Activated naive CD4-positive, alpha-beta T cell treated with anti-CD3 and anti-CD28 coated beads, Interleukin-2, amount 50 U/mL, for 72 hours (primary cell): Measurements from ENCODE around the gene OR2W1. TPM values are rescaled to one million over a fixed set of nuclear protein-coding genes. Genes with fewer than 3 reads are reported as not detected.

Source experiments
- ATAC-seq, 2 donors: fragments of 150-1000 bp; cut with Tn5 transposase; 2 replicates each; pipeline ENCODE4 v1.10.0; 2021; ENCODE audit warnings: mild to moderate bottlenecking in 2 of 2, moderate library complexity in 2 of 2
- DNase-seq, 2 donors: peaks; one replicate each; pipeline ENCODE4 v3.0.0; 2021 to 2022; ENCODE audit warnings: low spot score in 2 of 2
- H3K27ac Mint-ChIP-seq, 2 donors: one replicate each; pipeline ENCODE4 v1.8.0; 2022; ENCODE audit warnings: mild to moderate bottlenecking in 2 of 2, mixed read lengths in 2 of 2
- H3K36me3 Mint-ChIP-seq, 2 donors: one replicate each; pipeline ENCODE4 v1.8.0; 2022; ENCODE audit warnings: mixed read lengths in 2 of 2
- H3K9me3 Mint-ChIP-seq, 2 donors: one replicate each; pipeline ENCODE4 v1.8.0; 2022; ENCODE audit warnings: mixed read lengths in 2 of 2
- total RNA-seq, 2 donors: library from RNA; stranded (reverse); gene quantifications; one replicate each; pipeline ENCODE4 v1.2.3, GENCODE V29; 2022

The OR2W1 gene
- total RNA-seq, 2 donors from 2014 or later, result not detected

DNA sequence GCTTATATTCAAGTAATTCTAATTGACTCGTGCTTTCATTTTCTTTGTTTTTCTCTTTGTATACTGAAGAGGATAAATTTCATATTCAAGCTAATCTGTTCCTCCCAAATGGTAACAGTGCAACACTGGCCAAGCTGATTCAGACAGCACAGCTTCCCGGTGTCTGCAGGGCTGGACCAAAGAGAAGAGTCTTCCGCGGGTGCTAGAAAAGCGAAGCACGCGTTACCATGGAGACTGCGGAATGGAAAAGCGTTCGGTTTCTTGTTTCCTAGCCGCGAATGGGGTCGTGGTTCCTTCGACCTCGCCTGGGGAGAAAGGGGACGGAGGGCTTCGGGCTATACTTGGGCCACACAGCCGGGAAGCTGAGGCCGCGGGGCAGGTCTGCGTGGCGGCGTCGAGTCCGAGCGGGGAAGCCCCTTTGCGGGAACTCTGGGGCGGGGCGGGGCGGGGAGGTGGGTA, 33.7 kb downstream of the OR2W1 start:
- DNase-seq, result peak in 1 of 2 donors; percentile 33
- peaks cover 8 to 12% of the 10 kb centered on the region in 2 donors for H3K36me3 Mint-ChIP-seq
- H3K27ac Mint-ChIP-seq, result peak overlapping the region in 1 of 2 donors; percentile 72
- peak; percentile 68 to 79 for ATAC-seq
- no peaks in the 10 kb centered on the region for H3K9me3 Mint-ChIP-seq

DNA sequence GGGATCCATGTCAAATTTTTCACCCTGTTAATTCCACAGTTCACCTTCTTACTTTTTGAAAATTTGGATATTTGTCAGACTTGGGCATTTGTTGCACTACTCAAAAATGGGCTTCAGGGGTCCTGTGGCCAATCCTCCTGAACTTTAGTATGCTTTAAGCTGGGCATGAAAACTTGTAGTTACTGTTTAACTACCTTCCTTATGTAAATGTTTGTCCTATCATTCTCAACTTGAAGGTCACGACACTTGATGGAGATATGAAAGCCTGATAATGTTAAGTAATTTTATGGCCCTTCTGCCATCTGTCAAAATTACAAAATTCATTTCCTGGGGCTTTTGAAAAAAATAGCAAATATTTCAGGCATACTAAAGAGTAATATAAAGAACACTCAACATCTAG, 35.6 kb downstream of the OR2W1 start:
- peaks cover 6 to 7% of the 10 kb centered on the region in 2 donors for H3K9me3 Mint-ChIP-seq
- H3K36me3 Mint-ChIP-seq, result peaks cover 0 to 18% of the 10 kb centered on the region in 2 donors
- no peak for DNase-seq
- no peak for ATAC-seq
- no peak overlapping the region for H3K27ac Mint-ChIP-seq

DNA sequence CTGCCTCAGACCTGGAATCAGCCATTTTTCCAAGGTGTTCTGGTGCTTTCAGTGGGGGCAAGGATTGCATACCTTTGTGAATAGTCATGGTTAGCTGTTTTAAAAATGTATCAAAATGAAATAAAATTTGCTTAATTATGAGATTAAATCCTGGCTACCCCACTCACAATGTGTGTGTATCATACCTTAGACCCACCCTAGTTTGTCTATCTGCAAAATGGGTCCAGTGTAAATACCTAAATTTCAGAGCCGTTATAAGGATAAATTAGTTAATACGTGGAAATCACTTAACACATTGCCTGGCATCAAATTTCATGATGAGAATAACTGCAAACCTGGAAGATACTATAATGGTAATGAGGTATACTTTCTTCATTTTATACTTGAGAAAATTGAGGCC, 36.9 kb downstream of the OR2W1 start:
- DNase-seq, result no peak
- Mint-ChIP-seq H3K27ac (no peak overlapping the region), H3K9me3 (peaks cover 6 to 9% of the 10 kb centered on the region in 2 donors), H3K36me3 (peaks cover 0 to 18% of the 10 kb centered on the region in 2 donors)
- no peak for ATAC-seq

DNA sequence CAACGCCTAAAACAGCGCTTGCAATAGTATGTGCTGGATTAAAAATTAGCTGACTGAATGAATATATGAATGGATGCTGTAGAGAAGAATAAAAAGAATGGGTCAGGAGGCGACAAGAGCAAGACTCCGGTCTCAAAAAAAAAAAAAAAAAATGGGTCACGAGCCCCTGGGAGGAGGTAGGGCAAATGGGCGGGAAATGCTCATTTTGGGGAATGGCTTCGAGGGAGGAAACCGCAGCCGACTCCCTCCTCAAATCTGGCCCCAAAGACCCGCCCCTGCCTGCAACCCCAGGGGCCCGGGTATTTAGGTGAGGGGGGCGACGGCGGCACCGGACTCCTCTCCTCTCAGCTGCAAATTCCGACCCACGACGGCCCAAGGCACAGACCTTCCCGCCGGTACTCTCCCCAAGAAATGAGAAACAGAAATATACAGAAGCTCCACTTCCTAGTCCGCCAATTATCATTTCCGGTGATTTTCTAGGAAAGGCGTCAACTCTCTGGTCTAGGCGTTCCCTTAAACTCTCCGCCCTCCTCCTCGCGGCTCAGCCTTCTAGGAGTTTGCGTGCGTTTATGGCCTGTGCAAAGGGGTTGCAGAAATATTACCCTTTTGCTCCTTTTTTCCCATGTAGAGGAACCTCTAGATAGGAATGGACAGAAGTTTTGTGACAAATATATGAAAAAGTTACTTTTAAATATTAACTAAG, 39.6 kb downstream of the OR2W1 start, which contains the start of gene ZNF311:
TSS of gene ZNF311 (minus strand) at position 133 of the 703 bp plus-strand sequence. CDS start 1,361 bp downstream, outside the sequence.
- DNase-seq, result peak in 1 of 2 donors; percentile 35
- peak; percentile 81 to 97 for ATAC-seq
- Mint-ChIP-seq H3K36me3 (peaks cover 0 to 14% of the 10 kb centered on the region in 2 donors), H3K27ac (peak within 1 kb of the TSS; percentile 34 to 57), H3K9me3 (peaks cover 6 to 9% of the 10 kb centered on the region in 2 donors)

DNA sequence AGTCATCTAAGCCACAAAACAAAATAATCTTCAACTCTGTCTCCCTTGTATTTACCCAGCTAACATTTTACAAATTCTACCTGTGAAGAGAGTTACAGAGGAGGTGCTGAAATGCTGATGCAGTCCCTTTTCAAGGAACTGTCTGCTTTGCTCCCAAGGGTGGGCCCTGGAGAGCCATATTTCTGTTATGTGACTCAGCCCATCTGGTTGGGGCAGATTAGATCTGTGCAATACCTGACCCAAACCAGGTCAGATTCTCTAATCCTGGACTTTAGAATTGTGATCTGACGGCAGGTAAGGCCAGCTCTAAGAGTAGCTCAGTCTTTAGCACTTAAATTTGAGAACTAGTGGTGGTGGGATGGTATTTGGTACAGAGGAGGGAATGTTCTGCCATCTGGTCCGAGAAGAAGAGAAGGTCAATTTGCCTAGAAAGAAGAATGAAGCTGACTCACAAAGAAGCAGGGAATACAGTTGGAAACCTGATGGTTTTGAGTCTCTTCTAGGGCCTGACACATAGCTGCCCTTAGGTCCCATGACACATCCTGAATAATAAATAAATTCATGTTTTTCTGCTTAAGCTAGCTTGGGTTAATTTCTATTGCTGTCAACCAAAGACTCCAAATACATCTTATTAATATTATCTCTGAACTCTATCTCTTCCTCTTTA, 48.0 kb downstream of the OR2W1 start:
- H3K9me3 Mint-ChIP-seq, result no peaks in the 10 kb centered on the region
- no peak for ATAC-seq
- no peak for DNase-seq
- no peaks in the 10 kb centered on the region for H3K36me3 Mint-ChIP-seq
- H3K27ac Mint-ChIP-seq, result no peak overlapping the region

DNA sequence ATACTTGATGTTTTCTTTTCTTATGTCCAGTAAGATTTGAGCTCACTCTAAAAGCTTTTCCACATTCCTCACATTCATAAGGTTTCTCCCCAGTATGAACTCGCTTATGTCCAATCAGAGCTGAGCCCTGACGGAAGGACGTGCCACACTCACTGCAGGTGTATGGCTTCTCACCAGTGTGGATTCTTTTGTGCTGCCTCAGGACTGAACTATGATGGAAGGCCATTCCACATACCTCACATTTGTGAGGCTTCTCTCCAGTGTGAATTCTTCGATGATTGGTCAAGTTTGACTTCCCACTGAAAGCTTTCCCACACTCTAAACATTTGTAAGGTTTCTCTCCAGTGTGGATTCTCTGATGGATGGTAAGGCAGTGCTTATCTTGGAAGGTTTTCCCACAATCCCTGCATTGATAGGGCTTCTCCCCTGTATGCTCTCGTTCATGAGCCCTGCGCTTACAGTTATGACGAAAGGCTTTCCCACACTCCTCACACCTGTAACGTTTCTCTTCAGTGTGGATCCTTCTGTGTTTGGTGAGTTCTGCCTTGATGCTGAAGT, 49.8 kb downstream of the OR2W1 start:
- no peak overlapping the region for H3K27ac Mint-ChIP-seq
- no peaks in the 10 kb centered on the region for H3K36me3 Mint-ChIP-seq
- ATAC-seq (no peak), DNase-seq (no peak)
- H3K9me3 Mint-ChIP-seq, result no peaks in the 10 kb centered on the region

Other genes with a start within 250 kb of the OR2W1 start
- 10 to 100 TPM; 34.3 to 45.4 TPM for gene TRIM27, start 121.2 kb downstream of the OR2W1 start, total RNA-seq
- under 1 TPM; 0.16 to 0.53 TPM for gene ZNF311, start 39.9 kb downstream of the OR2W1 start, total RNA-seq
- gene OR2B3, start 42.1 kb upstream of the OR2W1 start, total RNA-seq, result not detected
- gene OR2J1, start 54.3 kb upstream of the OR2W1 start, total RNA-seq, result not detected
- not detected for gene OR2J3, start 62.9 kb upstream of the OR2W1 start, total RNA-seq
- not detected for gene OR2J2, start 125.7 kb upstream of the OR2W1 start, total RNA-seq